GF-D8 (cell line): ENCODE data around the gene CCT8L2.
"Not testable (repeated sequence)": the region's sequence is repeated elsewhere in the genome, so short reads cannot be mapped to it uniquely, and the experiment has no call there.

ENCODE experiments used
- DNase-seq: peaks from one replicate; lab custom pipeline; 2025; lab: John Stamatoyannopoulos, UW

Gene CCT8L2, protein sequence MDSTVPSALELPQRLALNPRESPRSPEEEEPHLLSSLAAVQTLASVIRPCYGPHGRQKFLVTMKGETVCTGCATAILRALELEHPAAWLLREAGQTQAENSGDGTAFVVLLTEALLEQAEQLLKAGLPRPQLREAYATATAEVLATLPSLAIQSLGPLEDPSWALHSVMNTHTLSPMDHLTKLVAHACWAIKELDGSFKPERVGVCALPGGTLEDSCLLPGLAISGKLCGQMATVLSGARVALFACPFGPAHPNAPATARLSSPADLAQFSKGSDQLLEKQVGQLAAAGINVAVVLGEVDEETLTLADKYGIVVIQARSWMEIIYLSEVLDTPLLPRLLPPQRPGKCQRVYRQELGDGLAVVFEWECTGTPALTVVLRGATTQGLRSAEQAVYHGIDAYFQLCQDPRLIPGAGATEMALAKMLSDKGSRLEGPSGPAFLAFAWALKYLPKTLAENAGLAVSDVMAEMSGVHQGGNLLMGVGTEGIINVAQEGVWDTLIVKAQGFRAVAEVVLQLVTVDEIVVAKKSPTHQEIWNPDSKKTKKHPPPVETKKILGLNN

DNA sequence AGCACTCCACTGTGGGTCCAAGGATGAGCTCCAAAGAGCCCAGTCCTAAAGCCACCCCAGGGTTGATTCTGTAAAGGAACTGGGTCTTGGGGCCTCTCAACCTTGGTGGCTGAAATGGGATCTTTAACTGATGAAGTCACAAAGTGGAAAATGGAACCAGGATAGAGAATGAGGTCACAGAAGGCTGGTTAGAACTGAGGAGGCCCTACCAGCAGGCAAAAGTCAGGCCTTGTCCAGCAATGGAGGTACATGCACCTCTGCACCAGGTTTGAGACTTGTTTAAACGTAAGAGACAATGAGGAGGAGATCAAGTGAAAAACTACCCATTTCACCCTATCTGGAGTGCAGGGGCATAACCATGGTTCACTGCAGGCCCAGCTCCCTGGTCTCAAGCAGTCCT, at the start of gene CCT8L2:
TSS of gene CCT8L2 (minus strand) at position 101 of the 400 bp plus-strand sequence. CDS start 260 bp downstream, outside the sequence.
- DNase-seq = not testable (repeated sequence)

DNA sequence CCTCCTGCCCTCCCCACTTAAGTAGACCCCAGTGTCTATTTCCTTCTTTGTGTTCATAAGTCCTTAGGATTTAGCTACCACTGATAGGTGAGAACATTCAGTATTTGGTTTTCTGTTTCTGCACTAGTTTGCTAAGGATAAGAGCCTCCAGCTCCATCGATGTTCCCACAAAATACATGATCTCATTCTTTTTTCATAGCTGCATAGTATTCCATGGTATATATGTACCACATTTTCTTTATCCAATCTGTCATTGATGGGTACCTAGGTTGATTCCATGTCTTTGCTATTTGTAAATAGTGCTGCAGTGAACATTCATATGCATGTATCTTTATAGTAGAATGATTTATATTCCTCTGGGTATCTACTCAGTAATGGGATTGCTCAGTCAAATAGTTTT, 42.8 kb upstream of the CCT8L2 start:
- DNase-seq = not testable (repeated sequence)

DNA sequence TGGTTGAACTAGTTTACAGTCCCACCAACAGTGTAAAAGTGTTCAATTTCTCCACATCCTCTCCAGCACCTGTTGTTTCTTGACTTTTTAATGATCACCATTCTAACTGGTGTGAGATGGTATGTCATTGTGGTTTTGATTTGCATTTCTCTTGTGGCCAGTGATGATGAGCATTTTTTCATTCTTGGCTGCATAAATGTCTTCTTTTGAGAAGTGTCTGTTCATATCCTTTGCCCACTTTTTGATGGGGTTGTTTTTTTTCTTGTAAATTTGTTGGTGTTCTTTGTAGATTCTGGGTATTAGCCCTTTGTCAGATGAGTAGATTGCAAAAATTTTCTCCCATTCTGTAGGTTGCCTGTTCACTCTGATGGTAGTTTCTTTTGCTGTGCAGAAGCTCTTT, 41.5 kb upstream of the CCT8L2 start:
- DNase-seq = not testable (repeated sequence)

DNA sequence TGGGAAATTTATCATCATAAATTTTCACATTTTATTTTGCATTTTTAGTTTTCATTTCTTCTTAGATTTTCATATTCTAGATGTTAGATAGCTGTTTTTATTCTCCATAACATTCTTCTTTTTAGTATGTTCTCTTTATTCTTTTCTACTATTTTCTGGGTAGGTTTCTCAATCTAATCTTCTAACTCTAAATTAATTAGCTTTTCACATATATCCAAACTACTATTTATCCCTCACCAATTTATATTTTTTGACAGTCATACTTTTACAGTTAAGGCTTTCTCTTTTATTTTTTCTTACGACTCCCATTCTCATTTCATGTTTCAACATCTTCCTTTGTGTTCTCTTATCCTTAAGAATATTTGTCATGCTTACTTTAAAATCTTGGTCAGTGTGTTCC, 35.9 kb upstream of the CCT8L2 start:
- DNase-seq = not testable (repeated sequence)

DNA sequence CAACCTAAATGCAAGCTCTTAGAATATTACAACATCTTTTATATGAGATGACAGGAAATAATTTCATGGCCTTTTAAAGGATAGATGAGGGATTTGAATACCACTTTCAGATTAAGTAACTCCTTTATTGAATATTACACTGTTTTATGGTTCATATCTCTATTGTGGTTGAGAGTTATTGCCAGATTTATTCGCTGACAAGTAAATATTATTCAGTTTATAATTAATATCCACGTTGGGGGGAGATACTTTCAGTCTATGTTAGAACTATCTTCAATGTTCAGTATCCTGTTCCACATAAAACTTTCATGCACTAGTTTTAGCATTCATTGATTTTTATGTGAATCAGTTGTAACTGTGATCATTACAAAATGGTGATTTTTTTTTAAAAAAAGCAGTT, 32.4 kb upstream of the CCT8L2 start:
- not testable (repeated sequence) for DNase-seq

DNA sequence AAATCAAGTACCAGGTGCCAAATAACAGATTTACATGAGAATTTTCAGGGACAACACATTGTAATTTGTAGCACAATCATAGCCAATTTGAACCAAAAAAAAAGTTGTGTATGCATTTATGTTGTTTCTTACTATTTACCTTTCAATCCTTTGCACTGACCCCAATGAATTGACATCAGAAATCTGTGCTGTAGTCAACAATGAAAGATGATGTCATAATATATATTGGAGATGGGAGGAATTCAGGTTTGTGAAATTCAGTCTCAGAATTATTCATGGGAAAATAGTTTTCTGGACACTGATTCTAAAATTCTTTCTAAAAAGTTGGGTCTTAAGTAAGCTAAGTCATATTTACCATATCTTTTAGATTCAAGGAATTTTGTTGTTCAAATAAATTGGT, 31.0 kb upstream of the CCT8L2 start:
- not testable (repeated sequence) for DNase-seq

DNA sequence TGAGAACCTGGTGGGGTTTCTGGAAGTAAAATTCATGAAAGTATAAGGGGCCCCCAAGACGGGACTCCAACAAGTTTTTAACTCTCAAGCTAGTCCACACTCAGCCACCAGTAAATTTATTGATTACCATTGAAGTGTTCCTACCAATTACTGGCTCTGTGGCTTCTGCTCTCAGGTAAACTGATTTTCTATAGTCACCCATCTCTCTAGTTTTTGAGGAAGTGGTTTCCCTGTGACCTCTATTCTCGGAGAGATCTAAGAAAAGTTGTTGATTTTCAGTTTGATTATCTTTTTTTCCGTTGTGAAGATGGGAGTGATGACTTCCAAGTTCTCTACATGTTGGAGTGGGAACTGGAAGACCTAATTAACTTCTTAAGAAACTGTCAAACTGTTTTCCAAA, 24.9 kb upstream of the CCT8L2 start:
- not testable (repeated sequence) for DNase-seq

DNA sequence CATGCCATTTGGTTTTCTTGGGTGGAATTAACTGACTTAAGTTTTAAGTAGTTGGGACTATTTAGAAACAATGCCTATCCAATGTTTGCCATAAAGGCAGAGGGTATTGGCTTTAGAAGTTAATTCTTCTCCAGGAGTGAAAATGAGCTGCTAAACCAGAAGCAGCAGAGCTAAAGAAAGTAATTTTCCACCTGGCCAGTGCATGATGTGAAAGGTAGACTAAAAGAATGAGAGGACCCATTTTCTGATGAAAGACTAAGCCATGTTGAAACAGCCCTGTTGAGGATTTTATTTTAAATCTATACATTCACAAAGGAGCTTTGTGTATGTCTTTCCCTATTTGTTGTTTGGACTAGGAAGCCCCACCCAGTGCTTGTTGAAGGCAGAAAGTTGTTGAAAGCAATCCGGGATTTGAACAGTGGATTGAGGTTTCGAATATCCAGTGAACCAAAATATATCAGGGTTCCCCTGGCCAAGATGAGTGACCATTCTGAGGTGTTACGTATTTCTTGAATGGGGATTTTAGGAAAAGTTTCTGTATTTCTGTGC, 23.9 kb upstream of the CCT8L2 start:
- not testable (repeated sequence) for DNase-seq

DNA sequence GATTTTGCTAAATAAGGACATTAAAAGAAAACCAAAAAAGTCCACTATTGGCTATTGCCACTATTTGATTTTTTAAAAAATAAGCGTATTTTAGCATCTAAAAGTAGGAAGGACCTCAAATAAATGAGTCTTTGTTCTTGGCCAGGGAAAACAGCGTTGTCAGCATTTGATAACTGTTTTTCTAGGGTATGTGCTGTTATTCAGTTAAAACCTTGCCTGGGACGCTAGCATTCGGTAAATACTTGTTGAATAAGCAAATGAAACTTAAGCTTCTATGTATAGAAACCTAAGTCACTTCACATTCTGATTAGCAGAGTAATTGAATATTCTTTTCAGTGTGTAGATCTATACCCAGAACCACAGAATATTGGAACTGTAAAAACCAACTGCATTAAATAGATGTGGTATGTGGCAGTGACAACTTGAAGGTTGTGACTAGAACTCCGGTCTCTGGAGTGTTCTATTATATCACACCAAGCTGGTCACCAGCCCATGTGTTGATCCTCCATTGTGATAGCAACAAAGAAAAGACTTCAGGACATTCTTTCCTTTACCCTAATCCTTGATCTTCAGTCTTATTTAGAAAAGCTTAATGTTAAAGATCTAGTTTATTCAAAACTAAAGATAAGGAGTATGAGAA, 23.1 kb upstream of the CCT8L2 start:
- not testable (repeated sequence) for DNase-seq

DNA sequence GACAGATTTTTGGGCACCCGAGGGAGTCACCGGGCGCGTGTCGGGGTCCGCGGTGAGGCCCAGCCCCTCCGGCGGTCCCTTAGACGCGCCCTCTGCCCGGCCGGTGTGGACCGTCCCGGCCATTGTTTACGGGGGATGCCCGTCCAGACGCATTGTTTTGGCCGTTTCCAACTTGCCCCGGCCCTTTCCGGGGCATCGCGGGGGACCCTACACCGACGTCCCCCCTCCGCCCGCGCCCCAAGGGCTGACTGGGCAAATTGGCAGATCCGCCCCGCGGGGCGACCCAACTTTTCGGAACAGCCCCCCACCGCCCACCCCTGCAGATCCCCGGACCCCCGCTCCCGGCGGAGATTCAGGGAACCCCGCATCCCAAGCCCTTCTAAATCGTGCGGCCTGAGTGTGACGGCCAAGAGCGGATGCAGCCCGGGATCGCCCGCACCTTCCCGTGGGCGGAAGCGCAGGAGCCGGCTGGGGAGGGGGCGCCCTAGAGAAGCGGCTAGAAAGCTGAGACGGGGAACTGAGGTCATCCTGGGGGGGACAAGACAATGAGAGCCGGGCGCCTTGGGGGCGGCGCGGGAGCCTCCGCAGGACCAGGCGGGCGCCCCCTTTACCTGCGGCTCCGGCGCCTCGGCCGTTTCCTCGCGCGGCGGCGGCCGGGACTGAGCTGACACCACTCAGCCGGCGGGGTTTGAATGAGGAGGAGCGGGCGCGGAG, 17.1 kb upstream of the CCT8L2 start:
- no peak for DNase-seq

DNA sequence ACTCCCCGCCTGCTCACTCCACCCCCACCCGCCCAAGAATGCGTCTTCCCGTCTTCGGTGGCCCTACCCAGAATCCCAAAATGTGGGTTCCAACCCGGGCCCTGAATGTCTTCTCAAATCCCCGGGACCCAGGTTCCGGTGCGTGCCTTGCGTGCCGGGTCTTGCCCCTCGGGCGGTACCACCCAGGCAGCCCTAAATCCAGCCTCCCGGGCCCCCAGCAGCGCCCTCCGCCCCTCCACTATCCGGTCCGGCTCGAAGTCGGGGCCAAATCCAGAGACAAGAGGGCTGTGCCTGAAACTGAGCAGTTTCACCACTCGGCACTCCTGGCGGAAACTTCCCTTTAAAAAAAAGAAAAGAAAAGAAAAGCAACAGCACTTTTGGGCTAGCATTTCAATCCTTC, 16.3 kb upstream of the CCT8L2 start:
- DNase-seq = no peak

DNA sequence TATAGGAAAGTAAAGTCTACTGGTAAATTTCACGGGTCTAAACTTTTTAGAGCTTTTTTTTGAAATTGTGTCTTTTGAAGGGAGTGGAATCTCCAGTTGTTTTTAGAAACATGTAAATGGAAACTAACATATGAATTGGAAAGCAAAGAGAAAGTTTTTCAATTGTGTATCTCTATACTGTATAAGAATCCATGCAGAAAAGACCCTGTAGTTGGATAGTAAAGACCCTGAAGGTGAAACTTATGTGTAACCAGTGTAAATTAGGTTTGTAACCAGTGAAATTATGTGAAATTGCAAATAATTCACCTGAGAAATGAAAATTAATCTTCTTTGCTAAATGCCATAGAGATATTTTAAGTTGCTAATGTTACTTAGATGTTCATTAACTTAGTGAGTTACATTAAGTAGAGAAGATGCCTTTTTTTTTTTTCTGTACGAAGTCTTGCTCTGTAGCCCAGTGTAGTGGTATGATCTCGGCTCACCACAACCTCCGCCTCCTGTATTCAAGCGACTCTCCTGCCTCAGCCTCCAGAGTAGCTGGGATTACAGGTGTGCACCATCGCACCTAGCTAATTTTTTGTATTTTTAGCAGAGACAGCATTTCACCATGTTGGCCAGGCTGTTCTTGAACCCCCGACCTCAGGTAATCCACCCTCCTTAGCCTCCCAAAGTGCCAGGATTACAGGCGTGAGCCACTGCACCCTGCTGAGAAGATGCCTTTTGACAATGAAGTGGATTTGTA, 11.8 kb upstream of the CCT8L2 start:
- DNase-seq = not testable (repeated sequence)

DNA sequence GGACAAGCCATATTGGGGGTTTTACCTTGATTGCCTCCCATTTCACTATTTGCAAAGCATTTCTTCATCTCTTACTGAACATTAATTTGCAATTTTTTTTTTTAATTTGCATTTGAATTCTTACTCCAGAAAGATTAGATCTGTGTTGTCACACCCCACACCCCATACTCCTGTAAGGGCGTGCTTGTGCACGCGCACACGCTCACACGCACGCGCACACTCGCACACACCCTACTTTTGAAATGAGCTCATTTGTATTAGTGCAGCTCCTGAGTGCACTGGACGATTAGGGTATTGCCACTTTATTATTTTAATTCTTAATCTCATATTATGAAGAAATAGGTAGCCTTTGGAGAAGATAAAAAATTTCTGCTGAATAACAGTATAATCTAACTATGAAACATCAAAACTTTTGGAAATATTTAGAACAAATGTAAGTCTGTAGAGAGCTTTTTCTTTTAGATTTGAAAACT, 11.2 kb upstream of the CCT8L2 start:
- not testable (repeated sequence) for DNase-seq

DNA sequence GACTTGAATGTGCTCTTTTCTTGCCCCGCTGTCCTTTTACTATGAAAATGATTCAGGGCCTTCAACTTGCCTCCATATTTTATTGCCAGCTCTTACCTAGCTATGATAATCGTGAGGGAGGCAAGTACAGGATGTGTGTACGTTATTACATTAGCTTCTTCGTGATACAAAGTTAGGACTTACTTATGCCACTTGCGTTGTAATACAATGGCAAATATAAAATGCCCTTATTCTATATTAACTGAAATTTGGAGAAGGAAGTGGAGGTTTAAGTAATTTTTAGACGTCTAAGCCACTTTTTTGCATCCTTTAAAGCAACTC, 10.8 kb upstream of the CCT8L2 start:
- DNase-seq = no peak

DNA sequence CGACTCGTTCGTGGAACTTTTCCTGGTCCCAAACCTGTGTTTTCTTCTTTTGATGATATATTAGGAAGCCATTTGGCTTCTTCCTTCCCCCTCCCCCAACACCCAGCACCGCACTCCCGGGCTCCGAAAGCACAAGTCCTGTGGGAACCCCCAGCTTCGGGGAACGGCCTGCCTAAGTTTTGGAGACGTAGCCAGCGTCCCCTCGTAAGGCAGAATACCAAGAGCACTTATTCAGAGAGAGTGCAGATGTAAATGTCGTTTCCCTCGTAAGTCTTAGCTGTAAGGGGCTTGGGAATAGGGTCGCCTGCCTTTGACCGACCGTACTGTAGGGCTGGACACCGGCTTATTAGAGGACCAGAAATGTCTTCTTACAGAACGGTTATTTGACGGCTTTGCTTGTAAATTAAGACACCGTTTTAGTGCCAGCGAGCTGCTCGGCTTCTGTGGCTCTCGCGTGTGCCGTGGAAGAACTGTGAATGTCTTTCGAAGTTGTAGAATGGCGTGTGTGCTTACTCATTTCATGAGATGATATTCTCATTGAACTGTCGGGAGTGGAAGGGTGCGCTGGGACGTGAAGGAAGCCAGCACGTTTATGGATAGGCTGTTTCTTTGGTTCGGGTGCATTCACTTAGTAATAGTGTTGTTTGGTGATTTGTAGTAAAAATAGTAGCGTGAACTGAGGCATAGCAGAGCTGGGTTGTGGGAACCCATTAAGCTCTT, 10.3 kb upstream of the CCT8L2 start:
- not testable (repeated sequence) for DNase-seq

DNA sequence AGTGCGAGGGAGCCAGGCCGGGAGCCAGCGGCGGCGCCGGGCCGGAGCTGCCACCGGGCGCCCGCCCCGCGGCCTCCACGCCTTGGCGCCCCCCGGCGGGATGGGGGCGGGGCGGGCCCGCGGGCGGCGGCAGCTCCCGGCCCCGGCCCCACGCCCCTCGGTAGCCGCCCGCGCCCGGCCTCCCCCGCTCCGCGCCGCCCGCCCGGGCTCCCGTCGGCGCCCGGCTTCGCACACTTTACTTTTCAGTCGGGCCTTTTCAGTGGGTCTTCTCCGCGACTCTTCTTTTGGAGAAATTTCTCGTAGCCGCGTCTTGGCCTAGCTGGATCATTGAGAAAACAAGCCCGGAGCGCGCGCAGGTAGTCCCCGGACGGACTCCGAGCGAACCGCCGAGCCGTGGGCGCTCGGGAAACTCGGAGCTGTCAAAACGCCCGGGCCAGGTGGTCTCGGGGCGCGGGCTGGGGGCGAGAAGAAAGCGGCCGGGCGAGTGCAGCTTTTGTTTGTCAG, 9.7 kb upstream of the CCT8L2 start:
- DNase-seq = not testable (repeated sequence)

DNA sequence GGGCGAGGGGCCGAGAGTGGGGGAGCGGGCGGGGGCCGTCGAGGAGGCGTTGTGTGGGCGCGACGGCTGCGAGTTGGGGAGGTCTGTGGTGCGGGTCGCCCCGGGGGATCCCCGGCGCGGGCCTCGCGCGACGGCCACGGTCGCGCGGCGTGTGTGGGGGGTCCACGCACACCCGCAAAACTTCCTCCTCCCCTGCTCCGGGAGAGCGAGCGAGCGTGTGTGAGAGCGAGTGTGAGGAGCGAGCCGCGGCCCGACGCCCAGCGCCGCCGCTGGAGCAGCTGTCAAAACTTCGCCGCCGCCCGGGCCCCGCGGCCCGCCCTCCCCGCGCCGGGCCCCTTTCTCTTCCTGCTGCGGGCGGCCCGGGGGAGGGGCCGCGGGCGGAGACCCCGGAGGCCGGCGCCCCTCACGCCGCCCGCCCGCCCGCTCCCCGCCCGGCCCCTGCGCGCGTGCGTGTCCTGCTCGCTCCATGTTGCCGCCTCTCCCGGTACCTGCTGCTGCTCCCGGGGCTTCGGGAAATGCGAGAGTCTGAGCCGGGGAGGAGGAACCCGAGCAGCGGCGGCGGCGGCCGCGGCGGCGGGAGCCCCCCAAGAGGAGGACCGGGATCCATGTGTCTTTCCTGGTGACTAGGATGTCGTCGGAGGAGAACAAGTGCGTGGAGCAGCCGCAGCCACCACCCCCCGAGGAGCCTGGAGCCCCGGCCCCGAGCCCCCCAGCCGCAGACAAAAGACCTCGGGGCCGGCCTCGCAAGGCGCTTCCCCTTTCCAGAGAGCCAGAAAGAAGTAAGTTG, 9.0 kb upstream of the CCT8L2 start:
- no peak for DNase-seq

DNA sequence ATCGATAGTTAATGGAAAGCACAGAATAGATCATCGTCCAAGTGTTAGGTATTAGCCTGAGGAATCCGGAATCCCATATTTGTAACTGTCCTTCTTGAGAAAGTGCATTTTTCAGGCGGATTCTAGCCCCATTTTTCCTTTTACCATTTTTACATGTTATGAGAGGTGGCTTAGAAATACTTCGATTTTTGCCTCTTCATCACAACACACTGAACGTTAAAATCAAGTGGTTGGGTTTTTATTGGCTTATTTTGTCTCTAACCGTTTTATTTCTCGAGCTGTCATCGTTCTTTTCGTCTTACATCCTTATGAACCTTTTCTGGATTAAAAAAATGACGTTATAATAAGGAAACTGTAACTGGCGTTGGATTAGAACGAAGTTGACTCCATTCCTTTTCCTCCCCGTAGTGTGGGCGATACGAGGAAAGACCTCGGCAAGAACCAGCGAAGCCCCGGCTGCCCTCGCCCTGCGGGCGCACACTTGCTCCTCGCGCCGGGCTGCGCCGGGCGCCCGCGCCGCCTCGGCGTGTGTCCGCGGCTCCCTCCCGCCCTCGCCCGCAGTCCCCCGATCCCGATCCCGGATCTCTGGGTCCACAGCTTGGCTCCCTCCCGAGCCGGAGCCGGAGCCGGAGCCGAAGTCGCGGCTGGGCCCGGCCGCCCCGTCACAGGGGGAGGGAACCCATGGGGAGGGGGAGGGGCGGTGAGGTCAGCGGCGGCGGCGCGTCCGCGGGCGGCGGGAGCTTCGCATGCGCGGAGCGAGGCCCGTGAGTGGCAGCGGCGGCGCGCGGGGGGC, 8.2 kb upstream of the CCT8L2 start:
- DNase-seq = not testable (repeated sequence)

DNA sequence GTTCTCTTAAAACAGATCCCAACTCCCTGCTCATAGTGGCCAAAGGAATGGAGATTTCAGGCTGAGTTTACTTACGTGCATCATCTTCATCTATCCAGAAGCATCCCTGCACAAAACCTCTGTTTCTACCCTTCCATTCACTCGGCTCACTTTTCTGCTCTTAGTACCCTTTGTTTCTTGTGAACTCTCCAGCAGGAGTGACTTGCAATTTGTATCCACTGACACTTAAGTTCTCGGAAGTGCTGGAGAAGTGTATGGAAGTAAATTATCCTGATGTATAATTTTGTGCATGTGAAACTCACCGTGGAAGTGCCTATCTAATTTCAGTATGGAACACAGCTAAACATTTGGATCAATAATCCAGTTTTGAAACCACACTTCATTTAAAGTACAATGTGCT, 7.0 kb upstream of the CCT8L2 start:
- DNase-seq = not testable (repeated sequence)
